Fibroblast of lung (primary cell): Measurements from ENCODE around the gene AMZ2. TPM values are rescaled to one million over a fixed set of nuclear protein-coding genes. Genes with fewer than 3 reads are reported as not detected.
"Not testable (repeated sequence)": the region's sequence is repeated elsewhere in the genome, so short reads cannot be mapped to it uniquely, and the experiment has no call there.

Experiments
- DNase-seq, 2 donors: peaks; one replicate each; pipeline versions ENCODE4 v3.0.0 to v3.0.0-alpha.2; 2010; ENCODE audit warnings: low read depth in 2 of 2
- H2AFZ ChIP-seq: 2 replicates; pipeline ENCODE4 v1.5.1; 2012; ENCODE audit warnings: low read length, control low read depth, inconsistent platforms
- H3K27ac ChIP-seq: 2 replicates; pipeline ENCODE4 v1.5.1; 2011; ENCODE audit warnings: low read length, control low read depth; ENCODE audit not compliant: insufficient read depth
- H3K27me3 ChIP-seq: 2 replicates; pipeline ENCODE4 v1.5.1; 2011; ENCODE audit warnings: mild to moderate bottlenecking, low read length; ENCODE audit not compliant: control insufficient read depth, insufficient read depth
- H3K36me3 ChIP-seq: 2 replicates; pipeline ENCODE4 v1.5.1; 2011; ENCODE audit warnings: low read length; ENCODE audit not compliant: control insufficient read depth, insufficient read depth
- H3K4me1 ChIP-seq: 2 replicates; pipeline ENCODE4 v1.5.1; 2011; ENCODE audit warnings: low read length; ENCODE audit not compliant: control insufficient read depth, insufficient read depth; ENCODE audit errors: extremely low read depth
- H3K4me2 ChIP-seq: 2 replicates; pipeline ENCODE4 v1.5.1; 2011; ENCODE audit warnings: low read length, control low read depth; ENCODE audit not compliant: insufficient read depth; ENCODE audit errors: extremely low read depth
- H3K4me3 ChIP-seq, 4 experiments: fragments of 200-600 bp in 1 of 4; sonication (generic) in 1 of 4; replicated peaks in 1 of 4; 2 replicates each; pipeline ENCODE4 v1.5.1; 2011 to 2016; ENCODE audit warnings: low read length in 4 of 4, low read depth in 3 of 4, mild to moderate bottlenecking in 3 of 4, control low read depth in 2 of 4, inconsistent platforms in 1 of 4, mixed read lengths in 1 of 4; ENCODE audit not compliant: insufficient read depth in 1 of 4; ENCODE audit errors: control extremely low read depth in 1 of 4
- H3K79me2 ChIP-seq: 2 replicates; pipeline ENCODE4 v1.5.1; 2012; ENCODE audit warnings: mild to moderate bottlenecking, low read length, inconsistent platforms; ENCODE audit not compliant: control insufficient read depth, insufficient read depth
- H3K9ac ChIP-seq: 2 replicates; pipeline ENCODE4 v1.5.1; 2011; ENCODE audit warnings: mild to moderate bottlenecking, low read length, control low read depth; ENCODE audit not compliant: insufficient read depth
- H3K9me3 ChIP-seq: 2 replicates; pipeline ENCODE4 v1.5.1; 2012; ENCODE audit warnings: low read depth, low read length; ENCODE audit not compliant: control insufficient read depth, insufficient read depth
- H4K20me1 ChIP-seq: 2 replicates; pipeline ENCODE4 v1.5.1; 2011; ENCODE audit warnings: low read length; ENCODE audit not compliant: control insufficient read depth, insufficient read depth; ENCODE audit errors: extremely low read depth
- CTCF ChIP-seq, 2 donors: IDR thresholded peaks in 1 of 2; conservative IDR thresholded peaks in 1 of 2; 1 replicate in 1 of 2; 2 replicates in 1 of 2; pipeline ENCODE4 v1.5.1; 2011 to 2012; ENCODE audit warnings: low read length in 2 of 2, control low read depth in 1 of 2, inconsistent platforms in 1 of 2, low read depth in 1 of 2, mild to moderate bottlenecking in 1 of 2
- EZH2 ChIP-seq: IDR thresholded peaks from 2 replicates; pipeline ENCODE4 v1.5.1; 2012; ENCODE audit warnings: low read length, control low read depth, mild to moderate bottlenecking; ENCODE audit errors: missing control alignments
- polyA plus RNA-seq, 2 donors: library from polyadenylated mRNA; depleted of rRNA in 1 of 2; stranded (reverse) in 1 of 2; unstranded in 1 of 2; fragments of >200 nt; gene quantifications; 2 replicates each; pipeline ENCODE4 v1.2.1, GENCODE V29; 2011 to 2012; ENCODE audit warnings: missing spikeins in 1 of 2
- total RNA-seq: library from RNA; depleted of rRNA; stranded (reverse); fragments of >200 nt; gene quantifications from 2 replicates; pipeline ENCODE4 v1.2.1, GENCODE V29; 2014

AMZ2 gene
- total and polyA plus RNA-seq, 2 donors (not counting 1 experiment from before 2014, with no cell fraction given), result 85.9 to 119 TPM

GRCh38 chr17:68260051-68260762 lies 12.4 kb downstream of the AMZ2 start:
- H3K27ac ChIP-seq, result no peak overlapping the region
- H3K36me3 ChIP-seq, result no peaks in the 10 kb centered on the region
- H2AFZ ChIP-seq, result no peak overlapping the region
- H3K9ac ChIP-seq, result no peak overlapping the region
- H3K79me2 ChIP-seq, result no peaks in the 10 kb centered on the region
- H3K4me3 ChIP-seq, result no peak overlapping the region
- H3K4me2 ChIP-seq, result no peak overlapping the region
- DNase-seq, result peak in 1 of 2 donors; percentile 20
- H3K9me3 ChIP-seq, result no peaks in the 10 kb centered on the region
- H4K20me1 ChIP-seq, result no peaks in the 10 kb centered on the region
- H3K4me1 ChIP-seq, result no peaks in the 10 kb centered on the region
- no peak for TF ChIP-seq CTCF (conservative IDR thresholded peaks at IDR 0.05 in 1 of 2, IDR thresholded peaks at IDR 0.05 in 1 of 2; ENCODE audit: low read depth in 1 of 2, low read length in 2 of 2)
- TF ChIP-seq EZH2, result no peak
- H3K27me3 ChIP-seq, result no peaks in the 10 kb centered on the region

DNA sequence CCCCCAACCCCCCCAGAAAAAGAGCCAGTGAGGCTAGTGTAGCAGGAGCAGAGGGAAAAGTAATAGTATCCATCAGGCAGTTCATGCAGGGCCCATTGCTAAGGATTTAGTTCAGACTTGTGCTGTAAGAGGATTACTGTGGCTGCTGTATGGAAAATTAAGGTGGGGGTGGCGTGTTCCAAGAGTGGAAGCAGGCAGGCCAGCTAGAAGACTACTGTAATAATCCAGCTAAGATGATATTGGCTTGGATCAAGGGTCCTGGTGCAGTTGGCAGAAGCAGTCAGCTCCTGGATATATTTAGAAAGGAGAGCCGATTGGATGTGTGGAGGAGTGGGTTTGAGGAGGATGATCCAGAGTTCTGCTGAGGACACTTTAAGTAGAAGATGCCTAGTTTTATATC lies 14.6 kb downstream of the AMZ2 start:
- not testable (repeated sequence) for H3K79me2 ChIP-seq, H4K20me1 ChIP-seq, H3K9ac ChIP-seq, H2AFZ ChIP-seq, H3K4me2 ChIP-seq, DNase-seq, H3K27me3 ChIP-seq, H3K4me1 ChIP-seq, H3K36me3 ChIP-seq, H3K27ac ChIP-seq, H3K4me3 ChIP-seq, H3K9me3 ChIP-seq

- peak overlapping the region; percentile 28 for H3K27ac ChIP-seq
- H3K36me3 ChIP-seq, H3K9me3 ChIP-seq, H3K4me3 ChIP-seq, H3K4me2 ChIP-seq, H3K27me3 ChIP-seq, H4K20me1 ChIP-seq, H2AFZ ChIP-seq, H3K79me2 ChIP-seq, H3K9ac ChIP-seq, H3K4me1 ChIP-seq: not testable (repeated sequence)
- DNase-seq, result peak; percentile 16 to 67
- peak; percentile 45 to 50 for TF ChIP-seq CTCF (conservative IDR thresholded peaks at IDR 0.05 in 1 of 2, IDR thresholded peaks at IDR 0.05 in 1 of 2; ENCODE audit: low read depth in 1 of 2, low read length in 2 of 2)
These were observed 15.3 kb downstream of the AMZ2 start for GRCh38 chr17:68263101-68263681.

DNA sequence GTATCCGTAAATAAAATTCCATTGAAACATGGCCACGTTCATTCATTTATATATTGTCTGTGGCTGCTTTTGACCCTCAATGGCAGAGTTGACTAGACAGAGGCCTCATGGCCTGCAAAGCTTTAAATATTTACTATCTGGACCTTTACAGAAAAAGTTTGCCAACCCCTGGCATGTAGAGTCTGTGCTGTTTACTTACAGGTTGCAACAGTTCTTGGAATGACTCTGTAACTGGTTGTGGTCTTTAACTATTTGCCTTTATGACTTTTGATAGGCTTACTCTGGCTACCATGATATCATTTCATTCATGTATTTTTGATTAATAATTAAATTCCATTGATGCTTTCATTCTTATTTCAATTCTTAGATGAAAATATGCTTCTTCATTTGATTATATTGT lies 18.0 kb downstream of the AMZ2 start:
- not testable (repeated sequence) for H3K9me3 ChIP-seq, H3K27ac ChIP-seq, H3K36me3 ChIP-seq, H3K4me3 ChIP-seq, H3K27me3 ChIP-seq, H2AFZ ChIP-seq, H3K9ac ChIP-seq, H3K4me2 ChIP-seq, H3K79me2 ChIP-seq, H3K4me1 ChIP-seq, H4K20me1 ChIP-seq
- peak in 1 of 2 donors; percentile 31 for DNase-seq
